ENCODE measurements around the gene LRRC36. TPM values are rescaled to one million over a fixed set of nuclear protein-coding genes. Genes with fewer than 3 reads are reported as not detected.

The LRRC36 gene
- total and polyA plus RNA-seq, 2 of the 13 experiments (the other 11 are each of a cell fraction or from before 2014, with no cell fraction given) = 0.12 to 0.15 TPM

DNA sequence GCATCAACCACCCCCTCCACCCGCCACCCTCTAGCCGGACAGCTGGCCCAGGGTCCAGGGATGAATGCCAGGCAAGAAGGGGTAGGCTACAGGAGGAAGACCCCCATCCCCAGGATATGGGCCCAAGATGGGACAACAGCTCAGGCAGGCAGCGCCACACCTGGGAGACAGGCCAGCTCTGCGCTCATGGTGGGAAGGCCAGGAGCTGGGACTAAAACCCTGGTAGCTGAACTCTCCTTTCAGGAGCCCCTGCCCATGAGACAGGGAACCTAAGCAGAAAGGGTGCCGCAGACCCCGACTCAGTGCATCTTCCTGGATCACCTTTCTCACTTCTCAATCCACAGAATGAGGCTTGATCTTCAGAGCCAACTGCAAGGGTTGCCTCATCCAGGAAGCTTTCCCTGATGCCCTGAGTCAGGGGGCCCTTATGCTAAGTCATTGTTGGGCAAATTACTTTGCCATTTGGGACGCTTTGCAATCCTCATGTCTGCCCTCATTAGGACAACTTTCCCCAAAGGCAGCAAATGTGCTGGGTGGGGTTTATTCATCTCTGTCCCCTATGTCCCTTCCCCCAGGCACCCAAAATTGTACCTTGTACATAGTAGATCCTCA is 80.7 kb downstream of the LRRC36 start (continued):
- TF ChIP-seq, protein P1, sequence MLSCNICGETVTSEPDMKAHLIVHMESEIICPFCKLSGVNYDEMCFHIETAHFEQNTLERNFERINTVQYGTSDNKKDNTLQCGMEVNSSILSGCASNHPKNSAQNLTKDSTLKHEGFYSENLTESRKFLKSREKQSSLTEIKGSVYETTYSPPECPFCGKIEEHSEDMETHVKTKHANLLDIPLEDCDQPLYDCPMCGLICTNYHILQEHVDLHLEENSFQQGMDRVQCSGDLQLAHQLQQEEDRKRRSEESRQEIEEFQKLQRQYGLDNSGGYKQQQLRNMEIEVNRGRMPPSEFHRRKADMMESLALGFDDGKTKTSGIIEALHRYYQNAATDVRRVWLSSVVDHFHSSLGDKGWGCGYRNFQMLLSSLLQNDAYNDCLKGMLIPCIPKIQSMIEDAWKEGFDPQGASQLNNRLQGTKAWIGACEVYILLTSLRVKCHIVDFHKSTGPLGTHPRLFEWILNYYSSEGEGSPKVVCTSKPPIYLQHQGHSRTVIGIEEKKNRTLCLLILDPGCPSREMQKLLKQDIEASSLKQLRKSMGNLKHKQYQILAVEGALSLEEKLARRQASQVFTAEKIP (CRISPR knock-in tag; IDR thresholded peaks at IDR 0.05; ENCODE audit: borderline replicate concordance) = no peak
- TF ChIP-seq NKX3-1 (CRISPR knock-in tag; IDR thresholded peaks at IDR 0.05) (no peak), ZNF737 (CRISPR knock-in tag; IDR thresholded peaks at IDR 0.05; ENCODE audit: borderline replicate concordance) (no peak), CBX2 (IDR thresholded peaks at IDR 0.05; ENCODE audit: low read depth, low read length) (no peak), CBX2 (CRISPR knock-in tag; IDR thresholded peaks at IDR 0.05; ENCODE audit: low read depth) (no peak)

DNA sequence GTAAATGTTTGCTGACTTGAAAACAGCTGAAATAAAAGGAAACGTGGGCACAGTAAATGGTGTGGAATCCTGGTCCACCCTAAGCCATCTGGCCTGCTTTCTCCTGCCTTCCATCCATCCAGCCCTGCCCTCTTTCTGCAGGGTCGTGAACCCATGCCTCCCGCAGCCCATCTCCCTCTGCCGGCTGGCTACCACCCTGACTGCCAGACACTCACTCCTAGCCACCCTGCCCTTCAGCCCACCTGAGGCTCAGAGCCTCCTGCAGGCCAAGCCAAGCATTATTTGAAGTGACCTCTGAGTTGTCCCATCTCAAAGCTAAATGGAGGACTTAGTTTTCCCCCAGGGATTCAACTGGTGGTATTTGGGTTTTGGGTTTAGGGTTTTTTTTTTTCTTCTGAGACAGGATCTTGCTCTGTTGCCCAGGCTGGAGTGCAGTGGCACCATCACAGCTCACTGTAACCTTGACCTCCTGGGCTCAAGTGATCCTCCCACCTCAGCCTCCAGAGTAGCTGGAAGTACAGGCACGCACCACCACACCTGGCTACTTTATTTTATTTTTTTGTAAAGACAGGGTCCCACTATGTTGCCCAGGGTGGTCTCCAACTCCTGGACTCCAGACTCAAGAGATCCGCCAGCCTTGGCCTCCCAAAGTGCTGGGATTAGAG is 81.3 kb downstream of the LRRC36 start:
- peaks cover 0 to 14% of the 10 kb centered on the region in 2 experiments; a peak in 3 of 5 replicates for H3K27me3 ChIP-seq (ENCODE audit: control insufficient read depth in 1 of 2, insufficient read depth in 2 of 2, low read length in 2 of 2)
- intact Hi-C loops (cut with micrococcal nuclease; ENCODE audit: unreplicated experiment) = loop anchor here (2.0 kb wide), 1 partner anchor 59 kb away; no protein-coding TSS in a partner anchor
- H3K4me3 ChIP-seq (replicated peaks in 1 of 3; ENCODE audit: insufficient read depth in 1 of 3, low read depth in 2 of 3, low read length in 3 of 3) = no peak overlapping the region
- H3K36me3 ChIP-seq (replicated peaks in 1 of 2; ENCODE audit: control insufficient read depth in 1 of 2, insufficient read depth in 2 of 2, low read length in 2 of 2) = no peaks in the 10 kb centered on the region
- ATAC-seq (peak; percentile 71), DNase-seq (ENCODE audit: low spot score) (no peak), FAIRE-seq (peak; percentile 60)
- CTCF ChIA-PET (ENCODE audit: low intra/inter-chr PET ratio, low total read pairs) = interaction anchor here (1.5 kb wide), 2 partner anchors 59 to 129 kb away, joined by 4 read pairs; partner anchors contain the start of gene PLEKHG4
- H3K27ac ChIP-seq (ENCODE audit: extremely low read length, insufficient read depth, low read length) = no peak overlapping the region
- H3K4me1 ChIP-seq (ENCODE audit: insufficient read depth, low read length) = peaks cover 23% of the 10 kb centered on the region
- BruUV-seq (replicated peaks) = no TSS peak
- no peaks in the 10 kb centered on the region for H4K20me1 ChIP-seq (ENCODE audit: insufficient read depth, low read length)
- H3K9me3 ChIP-seq (ENCODE audit: low read length) = no peaks in the 10 kb centered on the region
- H3K4me2 ChIP-seq (ENCODE audit: low read depth, low read length) = no peak overlapping the region
- H2AFZ ChIP-seq (ENCODE audit: low read length) = no peak overlapping the region
- H3K79me2 ChIP-seq (ENCODE audit: insufficient read depth, low read length) = no peaks in the 10 kb centered on the region
- H3K9ac ChIP-seq (ENCODE audit: insufficient read depth, low read depth, low read length) = no peak overlapping the region
- in situ Hi-C loops (cut with HindIII; ENCODE audit: extremely low pct_ligation_motif_present, low pct_unique_long_range_greater_than_20kb) = no loop called here
- POLR2A ChIA-PET = no interaction called here
- WGBS (ENCODE audit: low lambda C conversion rate) = 34% methylated on average over 6 of the region's 6 CpGs
- TF ChIP-seq NCOA1 (CRISPR knock-in tag; IDR thresholded peaks at IDR 0.05) (no peak), ZNF629 (CRISPR knock-in tag; conservative IDR thresholded peaks at IDR 0.05) (no peak), TGIF2 (CRISPR knock-in tag; IDR thresholded peaks at IDR 0.05) (no peak), GABPB1 (CRISPR knock-in tag; IDR thresholded peaks at IDR 0.05) (no peak), ZNF121 (CRISPR knock-in tag; IDR thresholded peaks at IDR 0.05) (0 out of 2 replicates have a peak, but pooled peaks have one; percentile 62)
- TF ChIP-seq, protein P2, sequence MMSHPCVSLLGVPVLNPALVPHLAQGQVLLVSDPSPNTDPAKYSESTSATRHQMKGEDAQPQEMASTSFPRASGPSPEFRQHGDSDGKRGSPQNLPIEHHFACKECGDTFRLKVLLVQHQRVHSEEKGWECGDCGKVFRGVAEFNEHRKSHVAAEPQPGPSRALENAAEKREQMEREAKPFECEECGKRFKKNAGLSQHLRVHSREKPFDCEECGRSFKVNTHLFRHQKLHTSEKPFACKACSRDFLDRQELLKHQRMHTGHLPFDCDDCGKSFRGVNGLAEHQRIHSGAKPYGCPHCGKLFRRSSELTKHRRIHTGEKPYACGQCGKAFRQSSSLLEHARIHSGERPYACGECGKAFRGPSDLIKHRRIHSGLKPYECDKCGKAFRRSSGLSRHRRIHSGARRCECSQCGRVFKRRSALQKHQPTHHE (CRISPR knock-in tag; IDR thresholded peaks at IDR 0.05; ENCODE audit: borderline replicate concordance) = no peak
- TF ChIP-seq, protein P3, sequence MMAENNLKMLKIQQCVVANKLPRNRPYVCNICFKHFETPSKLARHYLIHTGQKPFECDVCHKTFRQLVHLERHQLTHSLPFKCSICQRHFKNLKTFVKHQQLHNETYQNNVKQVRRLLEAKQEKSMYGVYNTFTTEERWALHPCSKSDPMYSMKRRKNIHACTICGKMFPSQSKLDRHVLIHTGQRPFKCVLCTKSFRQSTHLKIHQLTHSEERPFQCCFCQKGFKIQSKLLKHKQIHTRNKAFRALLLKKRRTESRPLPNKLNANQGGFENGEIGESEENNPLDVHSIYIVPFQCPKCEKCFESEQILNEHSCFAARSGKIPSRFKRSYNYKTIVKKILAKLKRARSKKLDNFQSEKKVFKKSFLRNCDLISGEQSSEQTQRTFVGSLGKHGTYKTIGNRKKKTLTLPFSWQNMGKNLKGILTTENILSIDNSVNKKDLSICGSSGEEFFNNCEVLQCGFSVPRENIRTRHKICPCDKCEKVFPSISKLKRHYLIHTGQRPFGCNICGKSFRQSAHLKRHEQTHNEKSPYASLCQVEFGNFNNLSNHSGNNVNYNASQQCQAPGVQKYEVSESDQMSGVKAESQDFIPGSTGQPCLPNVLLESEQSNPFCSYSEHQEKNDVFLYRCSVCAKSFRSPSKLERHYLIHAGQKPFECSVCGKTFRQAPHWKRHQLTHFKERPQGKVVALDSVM (CRISPR knock-in tag; IDR thresholded peaks at IDR 0.05) = 0 out of 2 replicates have a peak, but pooled peaks have one; percentile 56
- TF ChIP-seq, protein P4, sequence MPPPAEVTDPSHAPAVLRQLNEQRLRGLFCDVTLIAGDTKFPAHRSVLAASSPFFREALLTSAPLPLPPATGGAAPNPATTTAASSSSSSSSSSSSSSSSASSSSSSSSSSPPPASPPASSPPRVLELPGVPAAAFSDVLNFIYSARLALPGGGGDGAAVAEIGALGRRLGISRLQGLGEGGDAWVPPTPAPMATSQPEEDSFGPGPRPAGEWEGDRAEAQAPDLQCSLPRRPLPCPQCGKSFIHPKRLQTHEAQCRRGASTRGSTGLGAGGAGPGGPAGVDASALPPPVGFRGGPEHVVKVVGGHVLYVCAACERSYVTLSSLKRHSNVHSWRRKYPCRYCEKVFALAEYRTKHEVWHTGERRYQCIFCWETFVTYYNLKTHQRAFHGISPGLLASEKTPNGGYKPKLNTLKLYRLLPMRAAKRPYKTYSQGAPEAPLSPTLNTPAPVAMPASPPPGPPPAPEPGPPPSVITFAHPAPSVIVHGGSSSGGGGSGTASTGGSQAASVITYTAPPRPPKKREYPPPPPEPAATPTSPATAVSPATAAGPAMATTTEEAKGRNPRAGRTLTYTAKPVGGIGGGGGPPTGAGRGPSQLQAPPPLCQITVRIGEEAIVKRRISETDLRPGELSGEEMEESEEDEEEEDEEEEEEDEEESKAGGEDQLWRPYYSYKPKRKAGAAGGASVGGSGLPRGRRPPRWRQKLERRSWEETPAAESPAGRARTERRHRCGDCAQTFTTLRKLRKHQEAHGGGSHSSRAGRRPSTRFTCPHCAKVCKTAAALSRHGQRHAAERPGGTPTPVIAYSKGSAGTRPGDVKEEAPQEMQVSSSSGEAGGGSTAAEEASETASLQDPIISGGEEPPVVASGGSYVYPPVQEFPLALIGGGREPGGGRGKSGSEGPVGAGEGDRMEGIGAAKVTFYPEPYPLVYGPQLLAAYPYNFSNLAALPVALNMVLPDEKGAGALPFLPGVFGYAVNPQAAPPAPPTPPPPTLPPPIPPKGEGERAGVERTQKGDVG (CRISPR knock-in tag; IDR thresholded peaks at IDR 0.05; ENCODE audit: borderline replicate concordance) = no peak
